ENCODE data around the gene DOCK11. TPM values are rescaled to one million over a fixed set of nuclear protein-coding genes. Genes with fewer than 3 reads are reported as not detected.
"Not testable (repeated sequence)": the region's sequence is repeated elsewhere in the genome, so short reads cannot be mapped to it uniquely, and the experiment has no call there.

Gene DOCK11
- polyA plus RNA-seq, 4 donors: 19.7 to 21.3 (median 20.8) TPM

- peak; percentile 63 to 72 (median 69) for DNase-seq (ENCODE audit: low read depth in 4 of 4, low spot score in 3 of 4)
Measured at GRCh38 chrX:118726887-118727685, 231.5 kb downstream of the DOCK11 start, which contains the start of gene IL13RA1. Gene IL13RA1 (plus strand): TSS chrX:118727606. CDS start chrX:118727639, 33 bp downstream.

GRCh38 chrX:118727686-118728339, 232.2 kb downstream of the DOCK11 start:
- DNase-seq (ENCODE audit: low read depth in 4 of 4, low spot score in 3 of 4): no peak

- DNase-seq (ENCODE audit: low read depth in 4 of 4, low spot score in 3 of 4): peak in 1 of 4 donors; percentile 26
Measured at GRCh38 chrX:118729042-118729652, 233.5 kb downstream of the DOCK11 start.

GRCh38 chrX:118730500-118731247, 235.1 kb downstream of the DOCK11 start:
- DNase-seq (ENCODE audit: low read depth in 4 of 4, low spot score in 3 of 4): no peak

GRCh38 chrX:118732551-118732950, 236.9 kb downstream of the DOCK11 start:
- not testable (repeated sequence) for DNase-seq (ENCODE audit: low read depth in 4 of 4, low spot score in 3 of 4)

- no peak for DNase-seq (ENCODE audit: low read depth in 4 of 4, low spot score in 3 of 4)
Measured at GRCh38 chrX:118734909-118735308, 239.3 kb downstream of the DOCK11 start.

Other genes starting within 250 kb of the DOCK11 start
- gene WDR44, start 149.7 kb upstream of the DOCK11 start, polyA plus RNA-seq (ENCODE audit: insufficient read length in 4 of 4): 10 to 100 TPM; 12.2 to 14.0 (median 13.3) TPM
- gene IL13RA1, start 231.8 kb downstream of the DOCK11 start, polyA plus RNA-seq (ENCODE audit: insufficient read length in 4 of 4): 10 to 100 TPM; 54.7 to 71.6 (median 65.4) TPM